ENCODE results near the gene CARS1. TPM values are rescaled to one million over a fixed set of nuclear protein-coding genes. Genes with fewer than 3 reads are reported as not detected.

CARS1 gene
- total and polyA plus RNA-seq, 2 experiments from 2014 or later, result 72.9 to 95.9 TPM

DNA sequence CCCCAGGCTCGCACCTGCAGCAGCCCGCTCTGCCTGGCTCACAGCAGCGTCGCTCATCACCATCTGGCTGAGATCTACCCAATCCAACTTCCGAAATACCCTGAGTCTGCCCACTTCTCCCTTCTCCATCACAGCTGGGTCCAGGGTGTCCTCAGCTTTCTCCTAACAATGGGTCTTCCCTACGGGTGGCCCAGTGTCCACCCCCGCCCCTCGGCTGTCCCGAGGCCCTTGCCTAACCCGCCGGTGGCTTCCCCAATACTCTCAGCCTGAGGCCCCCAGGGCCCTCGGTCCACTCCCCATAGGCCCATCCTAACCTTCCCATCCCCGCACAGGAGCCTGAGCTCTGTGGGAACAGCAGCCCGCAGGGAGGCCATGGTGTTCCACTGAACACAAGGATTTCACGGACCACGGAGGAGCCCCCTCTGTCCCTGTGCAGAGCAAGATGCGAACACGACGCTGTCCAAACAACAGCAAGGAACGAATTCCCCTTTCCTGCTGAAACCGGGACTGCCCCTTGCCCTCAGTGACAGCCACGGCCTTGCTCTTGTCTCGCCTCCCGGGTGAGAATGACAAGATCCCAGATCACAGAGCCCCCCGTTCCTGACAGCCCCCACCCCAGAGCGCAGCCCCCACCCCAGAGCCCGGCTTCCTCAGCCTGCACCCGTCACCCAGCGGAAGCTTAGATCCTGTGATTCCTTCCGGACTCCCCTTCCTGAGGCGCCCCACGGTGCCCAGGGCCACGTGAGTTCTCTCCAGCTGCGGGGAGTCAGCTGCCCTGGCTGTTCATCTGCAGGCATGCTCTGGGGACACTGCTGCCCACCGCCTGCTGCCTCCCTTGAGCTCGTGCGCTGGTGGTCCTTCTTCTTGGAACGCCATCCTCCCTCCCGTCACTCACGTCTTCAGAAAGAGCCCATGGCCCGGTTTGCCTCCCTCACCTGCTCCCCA lies 48.8 kb upstream of the CARS1 start:
- Histone ChIP-seq H3K79me2 (replicated peaks; ENCODE audit: insufficient read depth) (no peaks in the 10 kb centered on the region), H2AFZ (no peak overlapping the region), H3K4me1 (ENCODE audit: insufficient read depth) (no peaks in the 10 kb centered on the region), H3K27me3 (ENCODE audit: insufficient read depth) (no peaks in the 10 kb centered on the region), H3K9me2 (ENCODE audit: insufficient read depth) (no peaks in the 10 kb centered on the region), H3F3A (replicated peaks; ENCODE audit: low read depth) (no peaks in the 10 kb centered on the region), H3K27ac (ENCODE audit: low read depth) (no peak overlapping the region), H3K36me3 (ENCODE audit: insufficient read depth) (no peaks in the 10 kb centered on the region), H3K4me2 (no peak overlapping the region), H4K20me1 (replicated peaks; ENCODE audit: insufficient read depth) (no peaks in the 10 kb centered on the region), H3K4me3 (no peak overlapping the region)
- Mint-ChIP-seq H3K4me3 (no peak overlapping the region; the same call in 2 of the 3 replicates), H3K27me3 (ENCODE audit: insufficient read depth, low read depth, poor library complexity) (peaks cover 6% of the 10 kb centered on the region), H3K4me1 (peaks cover 14% of the 10 kb centered on the region), H3K9me3 (peaks cover 9% of the 10 kb centered on the region; the same call in 1 of the 3 replicates), H3K27ac (no peak overlapping the region), H3K36me3 (ENCODE audit: low read depth) (peaks cover 11% of the 10 kb centered on the region)
- ATAC-seq, result no peak
- DNase-seq (ENCODE audit: low spot score), result no peak
- TF ChIP-seq, protein P1, sequence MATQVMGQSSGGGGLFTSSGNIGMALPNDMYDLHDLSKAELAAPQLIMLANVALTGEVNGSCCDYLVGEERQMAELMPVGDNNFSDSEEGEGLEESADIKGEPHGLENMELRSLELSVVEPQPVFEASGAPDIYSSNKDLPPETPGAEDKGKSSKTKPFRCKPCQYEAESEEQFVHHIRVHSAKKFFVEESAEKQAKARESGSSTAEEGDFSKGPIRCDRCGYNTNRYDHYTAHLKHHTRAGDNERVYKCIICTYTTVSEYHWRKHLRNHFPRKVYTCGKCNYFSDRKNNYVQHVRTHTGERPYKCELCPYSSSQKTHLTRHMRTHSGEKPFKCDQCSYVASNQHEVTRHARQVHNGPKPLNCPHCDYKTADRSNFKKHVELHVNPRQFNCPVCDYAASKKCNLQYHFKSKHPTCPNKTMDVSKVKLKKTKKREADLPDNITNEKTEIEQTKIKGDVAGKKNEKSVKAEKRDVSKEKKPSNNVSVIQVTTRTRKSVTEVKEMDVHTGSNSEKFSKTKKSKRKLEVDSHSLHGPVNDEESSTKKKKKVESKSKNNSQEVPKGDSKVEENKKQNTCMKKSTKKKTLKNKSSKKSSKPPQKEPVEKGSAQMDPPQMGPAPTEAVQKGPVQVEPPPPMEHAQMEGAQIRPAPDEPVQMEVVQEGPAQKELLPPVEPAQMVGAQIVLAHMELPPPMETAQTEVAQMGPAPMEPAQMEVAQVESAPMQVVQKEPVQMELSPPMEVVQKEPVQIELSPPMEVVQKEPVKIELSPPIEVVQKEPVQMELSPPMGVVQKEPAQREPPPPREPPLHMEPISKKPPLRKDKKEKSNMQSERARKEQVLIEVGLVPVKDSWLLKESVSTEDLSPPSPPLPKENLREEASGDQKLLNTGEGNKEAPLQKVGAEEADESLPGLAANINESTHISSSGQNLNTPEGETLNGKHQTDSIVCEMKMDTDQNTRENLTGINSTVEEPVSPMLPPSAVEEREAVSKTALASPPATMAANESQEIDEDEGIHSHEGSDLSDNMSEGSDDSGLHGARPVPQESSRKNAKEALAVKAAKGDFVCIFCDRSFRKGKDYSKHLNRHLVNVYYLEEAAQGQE (IDR thresholded peaks at IDR 0.05; ENCODE audit: unreplicated experiment), result no peak
- TF ChIP-seq STAT1 (IDR thresholded peaks at IDR 0.05; ENCODE audit: unreplicated experiment), result no peak
- TF ChIP-seq EZH2 (IDR thresholded peaks at IDR 0.05; ENCODE audit: low read depth, unreplicated experiment), result no peak
- no peak for TF ChIP-seq NANOG (IDR thresholded peaks at IDR 0.05; ENCODE audit: borderline replicate concordance)
- TF ChIP-seq, protein P2, sequence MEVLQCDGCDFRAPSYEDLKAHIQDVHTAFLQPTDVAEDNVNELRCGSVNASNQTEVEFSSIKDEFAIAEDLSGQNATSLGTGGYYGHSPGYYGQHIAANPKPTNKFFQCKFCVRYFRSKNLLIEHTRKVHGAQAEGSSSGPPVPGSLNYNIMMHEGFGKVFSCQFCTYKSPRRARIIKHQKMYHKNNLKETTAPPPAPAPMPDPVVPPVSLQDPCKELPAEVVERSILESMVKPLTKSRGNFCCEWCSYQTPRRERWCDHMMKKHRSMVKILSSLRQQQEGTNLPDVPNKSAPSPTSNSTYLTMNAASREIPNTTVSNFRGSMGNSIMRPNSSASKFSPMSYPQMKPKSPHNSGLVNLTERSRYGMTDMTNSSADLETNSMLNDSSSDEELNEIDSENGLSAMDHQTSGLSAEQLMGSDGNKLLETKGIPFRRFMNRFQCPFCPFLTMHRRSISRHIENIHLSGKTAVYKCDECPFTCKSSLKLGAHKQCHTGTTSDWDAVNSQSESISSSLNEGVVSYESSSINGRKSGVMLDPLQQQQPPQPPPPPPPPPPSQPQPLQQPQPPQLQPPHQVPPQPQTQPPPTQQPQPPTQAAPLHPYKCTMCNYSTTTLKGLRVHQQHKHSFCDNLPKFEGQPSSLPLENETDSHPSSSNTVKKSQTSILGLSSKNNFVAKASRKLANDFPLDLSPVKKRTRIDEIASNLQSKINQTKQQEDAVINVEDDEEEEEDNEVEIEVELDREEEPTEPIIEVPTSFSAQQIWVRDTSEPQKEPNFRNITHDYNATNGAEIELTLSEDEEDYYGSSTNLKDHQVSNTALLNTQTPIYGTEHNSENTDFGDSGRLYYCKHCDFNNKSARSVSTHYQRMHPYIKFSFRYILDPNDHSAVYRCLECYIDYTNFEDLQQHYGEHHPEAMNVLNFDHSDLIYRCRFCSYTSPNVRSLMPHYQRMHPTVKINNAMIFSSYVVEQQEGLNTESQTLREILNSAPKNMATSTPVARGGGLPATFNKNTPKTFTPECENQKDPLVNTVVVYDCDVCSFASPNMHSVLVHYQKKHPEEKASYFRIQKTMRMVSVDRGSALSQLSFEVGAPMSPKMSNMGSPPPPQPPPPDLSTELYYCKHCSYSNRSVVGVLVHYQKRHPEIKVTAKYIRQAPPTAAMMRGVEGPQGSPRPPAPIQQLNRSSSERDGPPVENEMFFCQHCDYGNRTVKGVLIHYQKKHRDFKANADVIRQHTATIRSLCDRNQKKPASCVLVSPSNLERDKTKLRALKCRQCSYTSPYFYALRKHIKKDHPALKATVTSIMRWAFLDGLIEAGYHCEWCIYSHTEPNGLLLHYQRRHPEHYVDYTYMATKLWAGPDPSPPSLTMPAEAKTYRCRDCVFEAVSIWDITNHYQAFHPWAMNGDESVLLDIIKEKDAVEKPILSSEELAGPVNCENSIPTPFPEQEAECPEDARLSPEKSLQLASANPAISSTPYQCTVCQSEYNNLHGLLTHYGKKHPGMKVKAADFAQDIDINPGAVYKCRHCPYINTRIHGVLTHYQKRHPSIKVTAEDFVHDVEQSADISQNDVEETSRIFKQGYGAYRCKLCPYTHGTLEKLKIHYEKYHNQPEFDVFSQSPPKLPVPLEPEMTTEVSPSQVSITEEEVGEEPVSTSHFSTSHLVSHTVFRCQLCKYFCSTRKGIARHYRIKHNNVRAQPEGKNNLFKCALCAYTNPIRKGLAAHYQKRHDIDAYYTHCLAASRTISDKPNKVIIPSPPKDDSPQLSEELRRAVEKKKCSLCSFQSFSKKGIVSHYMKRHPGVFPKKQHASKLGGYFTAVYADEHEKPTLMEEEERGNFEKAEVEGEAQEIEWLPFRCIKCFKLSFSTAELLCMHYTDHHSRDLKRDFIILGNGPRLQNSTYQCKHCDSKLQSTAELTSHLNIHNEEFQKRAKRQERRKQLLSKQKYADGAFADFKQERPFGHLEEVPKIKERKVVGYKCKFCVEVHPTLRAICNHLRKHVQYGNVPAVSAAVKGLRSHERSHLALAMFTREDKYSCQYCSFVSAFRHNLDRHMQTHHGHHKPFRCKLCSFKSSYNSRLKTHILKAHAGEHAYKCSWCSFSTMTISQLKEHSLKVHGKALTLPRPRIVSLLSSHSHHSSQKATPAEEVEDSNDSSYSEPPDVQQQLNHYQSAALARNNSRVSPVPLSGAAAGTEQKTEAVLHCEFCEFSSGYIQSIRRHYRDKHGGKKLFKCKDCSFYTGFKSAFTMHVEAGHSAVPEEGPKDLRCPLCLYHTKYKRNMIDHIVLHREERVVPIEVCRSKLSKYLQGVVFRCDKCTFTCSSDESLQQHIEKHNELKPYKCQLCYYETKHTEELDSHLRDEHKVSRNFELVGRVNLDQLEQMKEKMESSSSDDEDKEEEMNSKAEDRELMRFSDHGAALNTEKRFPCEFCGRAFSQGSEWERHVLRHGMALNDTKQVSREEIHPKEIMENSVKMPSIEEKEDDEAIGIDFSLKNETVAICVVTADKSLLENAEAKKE (CRISPR knock-in tag; IDR thresholded peaks at IDR 0.05), result no peak
- TF ChIP-seq, protein P3, sequence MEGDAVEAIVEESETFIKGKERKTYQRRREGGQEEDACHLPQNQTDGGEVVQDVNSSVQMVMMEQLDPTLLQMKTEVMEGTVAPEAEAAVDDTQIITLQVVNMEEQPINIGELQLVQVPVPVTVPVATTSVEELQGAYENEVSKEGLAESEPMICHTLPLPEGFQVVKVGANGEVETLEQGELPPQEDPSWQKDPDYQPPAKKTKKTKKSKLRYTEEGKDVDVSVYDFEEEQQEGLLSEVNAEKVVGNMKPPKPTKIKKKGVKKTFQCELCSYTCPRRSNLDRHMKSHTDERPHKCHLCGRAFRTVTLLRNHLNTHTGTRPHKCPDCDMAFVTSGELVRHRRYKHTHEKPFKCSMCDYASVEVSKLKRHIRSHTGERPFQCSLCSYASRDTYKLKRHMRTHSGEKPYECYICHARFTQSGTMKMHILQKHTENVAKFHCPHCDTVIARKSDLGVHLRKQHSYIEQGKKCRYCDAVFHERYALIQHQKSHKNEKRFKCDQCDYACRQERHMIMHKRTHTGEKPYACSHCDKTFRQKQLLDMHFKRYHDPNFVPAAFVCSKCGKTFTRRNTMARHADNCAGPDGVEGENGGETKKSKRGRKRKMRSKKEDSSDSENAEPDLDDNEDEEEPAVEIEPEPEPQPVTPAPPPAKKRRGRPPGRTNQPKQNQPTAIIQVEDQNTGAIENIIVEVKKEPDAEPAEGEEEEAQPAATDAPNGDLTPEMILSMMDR (conservative IDR thresholded peaks at IDR 0.05; ENCODE audit: low read depth in 2 of 2), result no peak
- TF ChIP-seq ZNF331 (CRISPR knock-in tag; IDR thresholded peaks at IDR 0.05; ENCODE audit: low read depth), result no peak
- no peak for TF ChIP-seq ZNF114 (CRISPR knock-in tag; IDR thresholded peaks at IDR 0.05)
- no peak for TF ChIP-seq EZH2phosphoT487 (IDR thresholded peaks at IDR 0.05; ENCODE audit: unreplicated experiment)
- TF ChIP-seq CREB1 (CRISPR knock-in tag; IDR thresholded peaks at IDR 0.05; ENCODE audit: low read depth), result no peak
- no peak for TF ChIP-seq POLR2AphosphoS5 (IDR thresholded peaks at IDR 0.05; ENCODE audit: low read depth)
- TF ChIP-seq JUNB (IDR thresholded peaks at IDR 0.05; ENCODE audit: unreplicated experiment), result no peak
- TF ChIP-seq, protein P4, sequence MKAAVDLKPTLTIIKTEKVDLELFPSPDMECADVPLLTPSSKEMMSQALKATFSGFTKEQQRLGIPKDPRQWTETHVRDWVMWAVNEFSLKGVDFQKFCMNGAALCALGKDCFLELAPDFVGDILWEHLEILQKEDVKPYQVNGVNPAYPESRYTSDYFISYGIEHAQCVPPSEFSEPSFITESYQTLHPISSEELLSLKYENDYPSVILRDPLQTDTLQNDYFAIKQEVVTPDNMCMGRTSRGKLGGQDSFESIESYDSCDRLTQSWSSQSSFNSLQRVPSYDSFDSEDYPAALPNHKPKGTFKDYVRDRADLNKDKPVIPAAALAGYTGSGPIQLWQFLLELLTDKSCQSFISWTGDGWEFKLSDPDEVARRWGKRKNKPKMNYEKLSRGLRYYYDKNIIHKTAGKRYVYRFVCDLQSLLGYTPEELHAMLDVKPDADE (IDR thresholded peaks at IDR 0.05), result no peak

All from GM23338 (cell line).